Astrocyte (in vitro differentiated cells and primary cell): ENCODE measurements around the gene OXER1. TPM values are rescaled to one million over a fixed set of nuclear protein-coding genes. Genes with fewer than 3 reads are reported as not detected.

Source experiments
- DNase-seq: peaks from one replicate; pipeline ENCODE4 v3.0.0-alpha.2; 2010; ENCODE audit warnings: low read depth
- FAIRE-seq: peaks from 2 replicates; lab custom pipeline; 2011; peaks lifted over from hg19 to GRCh38; lab: Jason Lieb, UNC
- H2AFZ ChIP-seq: 2 replicates; pipeline ENCODE4 v1.6.0; 2012; ENCODE audit warnings: low read depth, low read length, inconsistent platforms
- H3K27ac ChIP-seq: 2 replicates; pipeline ENCODE4 v1.5.1; 2011; ENCODE audit warnings: low read depth, low read length, inconsistent platforms
- H3K27me3 ChIP-seq: 2 replicates; pipeline ENCODE4 v1.6.0; 2011; ENCODE audit warnings: low read length, inconsistent platforms; ENCODE audit not compliant: insufficient read depth
- H3K36me3 ChIP-seq: 2 replicates; pipeline ENCODE4 v1.5.1; 2011; ENCODE audit warnings: low read length, inconsistent platforms; ENCODE audit not compliant: insufficient read depth
- H3K4me1 ChIP-seq: 2 replicates; pipeline ENCODE4 v1.5.1; 2011; ENCODE audit warnings: low read length, inconsistent platforms; ENCODE audit not compliant: insufficient read depth
- H3K4me2 ChIP-seq: 2 replicates; pipeline ENCODE4 v1.6.0; 2012; ENCODE audit warnings: low read length, inconsistent platforms
- H3K4me3 ChIP-seq: 2 replicates; pipeline ENCODE4 v1.5.1; 2011; ENCODE audit warnings: low read depth, mild to moderate bottlenecking, low read length, inconsistent platforms; ENCODE audit not compliant: insufficient read depth
- H3K79me2 ChIP-seq: 2 replicates; pipeline ENCODE4 v1.6.0; 2012; ENCODE audit warnings: mild to moderate bottlenecking, low read length, inconsistent platforms; ENCODE audit not compliant: insufficient read depth
- H3K9ac ChIP-seq: 2 replicates; pipeline ENCODE4 v1.6.0; 2012; ENCODE audit warnings: mild to moderate bottlenecking, low read length, inconsistent platforms
- H3K9me3 ChIP-seq: 2 replicates; pipeline ENCODE4 v1.5.1; 2012; ENCODE audit warnings: low read depth, mild to moderate bottlenecking, low read length, inconsistent platforms; ENCODE audit not compliant: insufficient read depth
- H4K20me1 ChIP-seq: 2 replicates; pipeline ENCODE4 v1.6.0; 2012; ENCODE audit warnings: low read length, inconsistent platforms; ENCODE audit not compliant: insufficient read depth
- H3K27ac Mint-ChIP-seq: one replicate; pipeline ENCODE4 v1.8.0; 2021; ENCODE audit warnings: mild to moderate bottlenecking, mixed read lengths; ENCODE audit not compliant: unreplicated experiment
- H3K27me3 Mint-ChIP-seq: one replicate; pipeline ENCODE4 v1.8.0; 2021; ENCODE audit warnings: low read depth, mixed read lengths; ENCODE audit not compliant: unreplicated experiment
- H3K36me3 Mint-ChIP-seq: one replicate; pipeline ENCODE4 v1.8.0; 2021; ENCODE audit warnings: low read depth, mixed read lengths; ENCODE audit not compliant: unreplicated experiment
- H3K4me1 Mint-ChIP-seq: one replicate; pipeline ENCODE4 v1.8.0; 2021; ENCODE audit warnings: low read depth, mixed read lengths; ENCODE audit not compliant: unreplicated experiment
- H3K4me3 Mint-ChIP-seq: one replicate; pipeline ENCODE4 v1.8.0; 2021; ENCODE audit warnings: mild to moderate bottlenecking, moderate library complexity, mixed read lengths; ENCODE audit not compliant: unreplicated experiment
- H3K9me3 Mint-ChIP-seq: one replicate; pipeline ENCODE4 v1.8.0; 2021; ENCODE audit warnings: mild to moderate bottlenecking, mixed read lengths; ENCODE audit not compliant: unreplicated experiment
- CTCF ChIP-seq: IDR thresholded peaks from 2 replicates; pipeline ENCODE4 v1.5.1; 2011; ENCODE audit warnings: low read depth, mild to moderate bottlenecking, inconsistent platforms, low read length, moderate library complexity; ENCODE audit not compliant: insufficient read depth
- EZH2 ChIP-seq: IDR thresholded peaks from 2 replicates; pipeline ENCODE4 v1.6.1; 2012; ENCODE audit warnings: mild to moderate bottlenecking, low read length, inconsistent platforms; ENCODE audit not compliant: insufficient read depth
- total RNA-seq: library from RNA; stranded (reverse); gene quantifications from 2 replicates; pipeline ENCODE4 v1.2.1, GENCODE V29; 2021

The OXER1 gene
- total RNA-seq, 1 donor from 2014 or later = 0.39 TPM

- H4K20me1 ChIP-seq = no peaks in the 10 kb centered on the region
- peaks cover 7% of the 10 kb centered on the region for H3K36me3 Mint-ChIP-seq
- H3K27ac ChIP-seq = no peak within 1 kb of the TSS
- peak within 1 kb of the TSS; percentile 61 for H3K4me3 Mint-ChIP-seq
- no peak for DNase-seq
- H3K36me3 ChIP-seq = no peaks in the 10 kb centered on the region
- TF ChIP-seq EZH2 = peak; percentile 58
- TF ChIP-seq CTCF = no peak
- peaks cover 4% of the 10 kb centered on the region for H3K4me1 ChIP-seq
- peaks cover 21% of the 10 kb centered on the region for H3K4me1 Mint-ChIP-seq
- peak within 1 kb of the TSS; percentile 79 for H3K27ac Mint-ChIP-seq
- peaks cover 27% of the 10 kb centered on the region for H3K27me3 Mint-ChIP-seq
- H3K9me3 ChIP-seq = no peaks in the 10 kb centered on the region
- peak within 1 kb of the TSS; percentile 48 for H3K4me3 ChIP-seq
- H2AFZ ChIP-seq = peak within 1 kb of the TSS; percentile 79
- no peaks in the 10 kb centered on the region for H3K79me2 ChIP-seq
- FAIRE-seq = no peak
- peaks cover 8% of the 10 kb centered on the region for H3K9me3 Mint-ChIP-seq
- peak within 1 kb of the TSS; percentile 85 for H3K4me2 ChIP-seq
- H3K9ac ChIP-seq = peak within 1 kb of the TSS; percentile 62
- H3K27me3 ChIP-seq = peaks cover 8% of the 10 kb centered on the region
These were observed 28.8 kb upstream of the OXER1 start, which contains the start of gene HAAO for GRCh38 chr2:42792583-42793333. Gene HAAO, minus strand, starts transcription at chr2:42792583. Its CDS starts 47 bp downstream, at chr2:42792536.

- H3K27me3 ChIP-seq = peaks cover 8% of the 10 kb centered on the region
- peak overlapping the region; percentile 79 for H2AFZ ChIP-seq
These were observed 28.2 kb upstream of the OXER1 start for GRCh38 chr2:42792087-42792582.

More at GRCh38 chr2:42792087-42792582, 28.2 kb upstream of the OXER1 start:
- Mint-ChIP-seq H3K36me3 (peaks cover 7% of the 10 kb centered on the region), H3K4me1 (peaks cover 21% of the 10 kb centered on the region), H3K27ac (peak overlapping the region; percentile 79), H3K27me3 (peaks cover 27% of the 10 kb centered on the region), H3K4me3 (peak overlapping the region; percentile 60), H3K9me3 (peaks cover 8% of the 10 kb centered on the region)
- Histone ChIP-seq H3K79me2 (no peaks in the 10 kb centered on the region), H4K20me1 (no peaks in the 10 kb centered on the region), H3K9me3 (no peaks in the 10 kb centered on the region), H3K4me3 (peak overlapping the region; percentile 48), H3K4me2 (peak overlapping the region; percentile 85), H3K9ac (peak overlapping the region; percentile 62), H3K4me1 (peaks cover 4% of the 10 kb centered on the region), H3K27ac (no peak overlapping the region), H3K36me3 (no peaks in the 10 kb centered on the region)
- FAIRE-seq (no peak), DNase-seq (no peak)
- no peak for TF ChIP-seq CTCF
- no peak for TF ChIP-seq EZH2
